ENCODE measurements around the gene HMGN2.
"Not testable (repeated sequence)": the region's sequence is repeated elsewhere in the genome, so short reads cannot be mapped to it uniquely, and the experiment has no call there.

HMGN2 gene

GRCh38 chr1:26493938-26494337 lies 21.7 kb downstream of the HMGN2 start:
- H3K27ac ChIP-seq = no peak overlapping the region

GRCh38 chr1:26496861-26497260 lies 24.6 kb downstream of the HMGN2 start:
- H3K27ac ChIP-seq = no peak overlapping the region
- no peak for TF ChIP-seq ZFX (IDR thresholded peaks at IDR 0.05; ENCODE audit: borderline replicate concordance)
- TF ChIP-seq CTCF (IDR thresholded peaks at IDR 0.05) = no peak

More at GRCh38 chr1:26493938-26494337, 21.7 kb downstream of the HMGN2 start:
- no peak for TF ChIP-seq CTCF (IDR thresholded peaks at IDR 0.05)
- TF ChIP-seq ZFX (IDR thresholded peaks at IDR 0.05; ENCODE audit: borderline replicate concordance) = no peak

- TF ChIP-seq ZFX (IDR thresholded peaks at IDR 0.05; ENCODE audit: borderline replicate concordance) (no peak), CTCF (IDR thresholded peaks at IDR 0.05) (no peak)
- H3K27ac ChIP-seq = no peak overlapping the region
Measured at GRCh38 chr1:26498894-26499293, 26.7 kb downstream of the HMGN2 start.

- TF ChIP-seq ZFX (IDR thresholded peaks at IDR 0.05; ENCODE audit: borderline replicate concordance) = no peak
- peak; percentile 76 for TF ChIP-seq CTCF (IDR thresholded peaks at IDR 0.05)
- peak overlapping the region; percentile 96 for H3K27ac ChIP-seq
Measured at GRCh38 chr1:26500488-26501175, 28.4 kb downstream of the HMGN2 start.

- not testable (repeated sequence) for H3K27ac ChIP-seq
Measured at GRCh38 chr1:26510711-26511110, 38.5 kb downstream of the HMGN2 start.

GRCh38 chr1:26515836-26516235 lies 43.6 kb downstream of the HMGN2 start:
- not testable (repeated sequence) for H3K27ac ChIP-seq

- H3K27ac ChIP-seq = no peak overlapping the region
- TF ChIP-seq CTCF (IDR thresholded peaks at IDR 0.05) = no peak
Measured at GRCh38 chr1:26516987-26517765, 44.9 kb downstream of the HMGN2 start.

- no peak overlapping the region for H3K27ac ChIP-seq
- TF ChIP-seq ZFX (IDR thresholded peaks at IDR 0.05; ENCODE audit: borderline replicate concordance) (no peak), CTCF (IDR thresholded peaks at IDR 0.05) (no peak)
Measured at GRCh38 chr1:26517766-26518049, 45.5 kb downstream of the HMGN2 start.
